OCI-LY7 (cell line): Measurements from ENCODE around the gene PODXL.

ENCODE experiments used
- CTCF ChIP-seq: fragments of 200-600 bp; sonication (generic); conservative IDR thresholded peaks from 2 replicates; pipeline ENCODE4 v1.5.1; 2014; ENCODE audit warnings: mild to moderate bottlenecking, antibody characterized with exemption, low read length, moderate library complexity, mixed read lengths
- EZH2phosphoT487 ChIP-seq: fragments of 200-600 bp; sonication (generic); IDR thresholded peaks from 2 replicates; pipeline ENCODE4 v1.6.1; 2018; ENCODE audit warnings: low read depth, borderline replicate concordance, mild to moderate bottlenecking, mixed run types, antibody characterized with exemption, low read length, moderate library complexity, mixed read lengths

- TF ChIP-seq CTCF (no peak), EZH2phosphoT487 (no peak)
Observed at GRCh38 chr7:131583430-131583829, 27.0 kb upstream of the PODXL start.
